Gastroesophageal sphincter (tissue), 4 donors: ENCODE results near the gene SYT11. TPM values are rescaled to one million over a fixed set of nuclear protein-coding genes. Genes with fewer than 3 reads are reported as not detected.
A peak's percentile ranks its signal among the peaks of the same experiment; 100 is the strongest.
"Not testable (repeated sequence)": the region's sequence is repeated elsewhere in the genome, so short reads cannot be mapped to it uniquely, and the experiment has no call there.

Experiments
- ATAC-seq: fragments of 150-250 bp; one replicate; pipeline ENCODE4 v1.9.1; 2016; ENCODE audit warnings: mild to moderate bottlenecking, moderate library complexity
- H3K27ac ChIP-seq, 4 donors: fragments of 200-600 bp; sonication (generic) in 3 of 4; 1 replicate in 3 of 4; 2 replicates in 1 of 4; pipeline ENCODE4 v1.5.1; 2016 to 2019
- H3K27me3 ChIP-seq: fragments of 200-600 bp; sonication (generic); one replicate; pipeline ENCODE4 v1.5.1; 2019
- H3K36me3 ChIP-seq, 2 donors: fragments of 200-600 bp; sonication (generic); one replicate each; pipeline ENCODE4 v1.5.1; 2019; ENCODE audit warnings: control low read depth in 1 of 2
- H3K4me1 ChIP-seq, 3 donors: fragments of 200-600 bp; sonication (generic); 1 replicate in 2 of 3; 2 replicates in 1 of 3; pipeline ENCODE4 v1.5.1; 2016 to 2019; ENCODE audit warnings: control low read depth in 2 of 3
- H3K4me3 ChIP-seq, 2 donors: fragments of 200-600 bp; sonication (generic); one replicate each; pipeline ENCODE4 v1.5.1; 2019; ENCODE audit warnings: mild to moderate bottlenecking in 1 of 2, moderate library complexity in 1 of 2
- H3K9me3 ChIP-seq, 3 donors: fragments of 200-600 bp; sonication (generic); one replicate each; pipeline ENCODE4 v1.5.1; 2017 to 2019; ENCODE audit warnings: control low read depth in 2 of 3
- CTCF ChIP-seq, 4 experiments: fragments of 200-600 bp in 2 of 4; fragments of 450-650 bp in 2 of 4; sonication (generic) in 1 of 4; IDR thresholded peaks; one replicate each; pipeline ENCODE4 v1.5.1; 2017 to 2019; ENCODE audit warnings: antibody characterized with exemption in 4 of 4, mild to moderate bottlenecking in 2 of 4, moderate library complexity in 2 of 4
- EP300 ChIP-seq: sonication (generic); formaldehyde crosslinking; IDR thresholded peaks from one replicate; pipeline ENCODE4 v1.6.1; 2017; ENCODE audit warnings: antibody characterized with exemption, mild to moderate bottlenecking
- POLR2A ChIP-seq, 2 donors: fragments of 450-650 bp; IDR thresholded peaks; one replicate each; pipeline ENCODE4 v1.6.1; 2017; ENCODE audit warnings: antibody characterized with exemption in 2 of 2, mild to moderate bottlenecking in 2 of 2, moderate library complexity in 1 of 2
- POLR2AphosphoS5 ChIP-seq: sonication (generic); formaldehyde crosslinking; IDR thresholded peaks from one replicate; pipeline ENCODE4 v1.6.1; 2017; ENCODE audit warnings: antibody characterized with exemption
- WGBS, 2 donors: methylation state at CpG; one replicate each; pipeline ENCODE4 v1.1.5; 2018; ENCODE audit warnings: low coverage in 1 of 2; 5-methylcytosine and 5-hydroxymethylcytosine counted together
- total RNA-seq, 4 donors: library from RNA; depleted of rRNA; stranded (reverse); fragments of >200 nt; gene quantifications; one replicate each; pipeline ENCODE4 v1.1.0, GENCODE V29; 2016

Gene SYT11
- total RNA-seq, 4 donors from 2014 or later, result 10.4 to 25.7 (median 19.7) TPM

- Histone ChIP-seq H3K27ac (no peak overlapping the region), H3K9me3 (no peaks in the 10 kb centered on the region), H3K4me1 (peaks cover 11 to 50% (median 32%) of the 10 kb centered on the region in 3 donors), H3K36me3 (peaks cover 2 to 90% of the 10 kb centered on the region in 2 donors), H3K27me3 (no peaks in the 10 kb centered on the region), H3K4me3 (no peak overlapping the region)
- TF ChIP-seq POLR2A (IDR thresholded peaks at IDR 0.05), result no peak
- no peak for TF ChIP-seq POLR2AphosphoS5
- TF ChIP-seq CTCF (IDR thresholded peaks at IDR 0.05), result no peak
- no peak for TF ChIP-seq EP300
- ATAC-seq, result no peak
- 45 to 60% methylated on average over 2 to 5 of the region's 5 CpGs for WGBS, 2 donors
Measured at GRCh38 chr1:155929057-155929456, 69.7 kb downstream of the SYT11 start.

- H3K27ac ChIP-seq, result peak overlapping the region in 1 of 4 donors; percentile 20
- 45 to 62% methylated on average over 4 to 10 of the region's 10 CpGs for WGBS, 2 donors
- H3K4me1 ChIP-seq, result peaks cover 11 to 58% (median 32%) of the 10 kb centered on the region in 3 donors
- ATAC-seq, H3K27me3 ChIP-seq, H3K9me3 ChIP-seq: not testable (repeated sequence)
- H3K4me3 ChIP-seq, result peak overlapping the region in 1 of 2 donors; percentile 26
- H3K36me3 ChIP-seq, result peaks cover 2 to 73% of the 10 kb centered on the region in 2 donors
Measured at GRCh38 chr1:155930725-155931124, 71.4 kb downstream of the SYT11 start.

GRCh38 chr1:155931332-155932038, 72.1 kb downstream of the SYT11 start:
- WGBS, 2 donors, result 59 to 61% methylated on average over 5 to 7 of the region's 7 CpGs
- Histone ChIP-seq H3K4me1 (peaks cover 11 to 58% (median 32%) of the 10 kb centered on the region in 3 donors), H3K36me3 (peaks cover 2 to 66% of the 10 kb centered on the region in 2 donors), H3K9me3 (no peaks in the 10 kb centered on the region), H3K4me3 (peak overlapping the region in 1 of 2 donors; percentile 26), H3K27ac (peak overlapping the region in 1 of 4 donors; percentile 20), H3K27me3 (no peaks in the 10 kb centered on the region)
- TF ChIP-seq POLR2A (IDR thresholded peaks at IDR 0.05) (no peak), CTCF (IDR thresholded peaks at IDR 0.05) (no peak), EP300 (no peak), POLR2AphosphoS5 (no peak)
- ATAC-seq, result no peak

- ATAC-seq, result no peak
- Histone ChIP-seq H3K4me3 (peak overlapping the region in 1 of 2 donors; percentile 26), H3K36me3 (peaks cover under 1 to 60% of the 10 kb centered on the region in 2 donors), H3K27me3 (no peaks in the 10 kb centered on the region), H3K27ac (no peak overlapping the region), H3K4me1 (peaks cover 11 to 58% (median 32%) of the 10 kb centered on the region in 3 donors), H3K9me3 (no peaks in the 10 kb centered on the region)
- TF ChIP-seq POLR2A (IDR thresholded peaks at IDR 0.05) (no peak), POLR2AphosphoS5 (no peak), EP300 (no peak), CTCF (IDR thresholded peaks at IDR 0.05) (no peak)
- WGBS, 2 donors, result 63 to 90% methylated on average over 1 of the region's 1 CpG
Measured at GRCh38 chr1:155932081-155932480, 72.7 kb downstream of the SYT11 start.

GRCh38 chr1:155932487-155932886, 73.1 kb downstream of the SYT11 start:
- WGBS, 2 donors, result 69 to 76% methylated on average over 4 of the region's 5 CpGs
- no peaks in the 10 kb centered on the region for H3K9me3 ChIP-seq
- H3K4me1 ChIP-seq, result peaks cover 11 to 58% (median 32%) of the 10 kb centered on the region in 3 donors
- peaks cover 0 to 56% of the 10 kb centered on the region in 2 donors for H3K36me3 ChIP-seq
- TF ChIP-seq CTCF (IDR thresholded peaks at IDR 0.05) (no peak), POLR2AphosphoS5 (no peak), EP300 (no peak), POLR2A (IDR thresholded peaks at IDR 0.05) (no peak)
- H3K4me3 ChIP-seq, result peak overlapping the region in 1 of 2 donors; percentile 59
- ATAC-seq, result no peak
- no peaks in the 10 kb centered on the region for H3K27me3 ChIP-seq
- H3K27ac ChIP-seq, result peak overlapping the region in 1 of 4 donors; percentile 83
